Upper lobe of left lung (tissue), 6 donors: ENCODE results near the gene ALS2CL. TPM values are rescaled to one million over a fixed set of nuclear protein-coding genes. Genes with fewer than 3 reads are reported as not detected.

ENCODE experiments used
- ATAC-seq, 2 donors: fragments of 200-7000 bp; cut with Tn5 transposase; one replicate each; pipeline ENCODE4 v1.9.1; 2022; ENCODE audit warnings: mild to moderate bottlenecking in 2 of 2, moderate library complexity in 2 of 2; ENCODE audit not compliant: low FRiP score in 2 of 2
- DNase-seq, 2 donors: peaks; one replicate each; pipeline ENCODE4 v3.0.0-alpha.2; 2019 to 2020
- H3K27ac ChIP-seq, 4 donors: fragments of 200-600 bp; sonication (generic); one replicate each; pipeline ENCODE4 v1.5.1; 2016 to 2019
- H3K27me3 ChIP-seq, 4 donors: fragments of 200-600 bp; sonication (generic); one replicate each; pipeline ENCODE4 v1.5.1; 2017 to 2019
- H3K36me3 ChIP-seq, 4 donors: fragments of 200-600 bp; sonication (generic); one replicate each; pipeline ENCODE4 v1.5.1; 2016 to 2019
- H3K4me1 ChIP-seq, 4 donors: fragments of 200-600 bp; sonication (generic); one replicate each; pipeline ENCODE4 v1.5.1; 2018 to 2019
- H3K4me3 ChIP-seq, 4 donors: fragments of 200-600 bp; sonication (generic); one replicate each; pipeline ENCODE4 v1.5.1; 2017 to 2019; ENCODE audit warnings: mild to moderate bottlenecking in 2 of 4, moderate library complexity in 1 of 4
- H3K9me3 ChIP-seq, 4 donors: fragments of 200-600 bp; sonication (generic); one replicate each; pipeline ENCODE4 v1.5.1; 2018 to 2019
- CTCF ChIP-seq, 6 experiments: fragments of 450-650 bp in 4 of 6; fragments of 200-600 bp in 2 of 6; sonication (generic) in 2 of 6; IDR thresholded peaks; one replicate each; pipeline ENCODE4 v1.5.1; 2016 to 2019; ENCODE audit warnings: antibody characterized with exemption in 6 of 6
- EP300 ChIP-seq, 4 donors: sonication (generic); formaldehyde crosslinking; IDR thresholded peaks; one replicate each; pipeline ENCODE4 v1.5.1; 2017; ENCODE audit warnings: antibody characterized with exemption in 4 of 4, control low read depth in 2 of 4
- POLR2A ChIP-seq, 4 donors: fragments of 450-650 bp; IDR thresholded peaks; one replicate each; pipeline ENCODE4 v1.5.1; 2016 to 2017; ENCODE audit warnings: antibody characterized with exemption in 4 of 4, mild to moderate bottlenecking in 2 of 4
- POLR2AphosphoS5 ChIP-seq, 2 donors: sonication (generic); formaldehyde crosslinking; IDR thresholded peaks; one replicate each; pipeline ENCODE4 v1.5.1; 2017; ENCODE audit warnings: antibody characterized with exemption in 2 of 2
- WGBS, 2 donors: methylation state at CpG; one replicate each; pipeline ENCODE4 v1.1.5; 2017 to 2018; 5-methylcytosine and 5-hydroxymethylcytosine counted together
- total RNA-seq, 6 donors: library from RNA; depleted of rRNA in 4 of 6; stranded (reverse); fragments of >200 nt in 4 of 6; gene quantifications; one replicate each; pipeline versions ENCODE4 v1.1.0 to v1.2.1, GENCODE V29; 2016 to 2021
- donor health status: DM: no; HTN: no; CAD: no; lungs with moderate emphysema.
- donor health status: DM: no; HTN: yes; CAD: no; lungs with severe emphysema.

ALS2CL gene
- total RNA-seq, 6 donors from 2014 or later: 54.2 to 299 (median 66.9) TPM

- peaks cover 2 to 90% (median 45%) of the 10 kb centered on the region in 4 donors for H3K36me3 ChIP-seq
- no peaks in the 10 kb centered on the region for H3K27me3 ChIP-seq
- H3K9me3 ChIP-seq: no peaks in the 10 kb centered on the region
- no peaks in the 10 kb centered on the region for H3K4me1 ChIP-seq
- no peak for ATAC-seq
- no peak overlapping the region for H3K27ac ChIP-seq
- no peak for DNase-seq
- 86 to 100% methylated on average over 3 to 6 of the region's 6 CpGs for WGBS, 2 donors
- no peak overlapping the region for H3K4me3 ChIP-seq
- no peak for TF ChIP-seq POLR2A (IDR thresholded peaks at IDR 0.05)
- TF ChIP-seq EP300 (IDR thresholded peaks at IDR 0.05): no peak
- no peak for TF ChIP-seq CTCF (IDR thresholded peaks at IDR 0.05)
- TF ChIP-seq POLR2AphosphoS5 (IDR thresholded peaks at IDR 0.05): no peak
Observed at GRCh38 chr3:46678280-46678679, 15.2 kb downstream of the ALS2CL start.

- WGBS, 2 donors: 71 to 73% methylated on average over 5 to 6 of the region's 6 CpGs
- Histone ChIP-seq H3K9me3 (no peaks in the 10 kb centered on the region), H3K27ac (peak overlapping the region in 1 of 4 donors; percentile 4), H3K4me1 (no peaks in the 10 kb centered on the region), H3K36me3 (peaks cover 2 to 90% (median 40%) of the 10 kb centered on the region in 4 donors), H3K27me3 (no peaks in the 10 kb centered on the region), H3K4me3 (no peak overlapping the region)
- TF ChIP-seq POLR2AphosphoS5 (IDR thresholded peaks at IDR 0.05): peak in 1 of 2 donors; percentile 17
- TF ChIP-seq POLR2A (IDR thresholded peaks at IDR 0.05): no peak
- ATAC-seq (peak in 1 of 2 donors; percentile 41), DNase-seq (no peak)
Observed at GRCh38 chr3:46677411-46677726, 16.1 kb downstream of the ALS2CL start.

GRCh38 chr3:46676601-46677410 is 16.7 kb downstream of the ALS2CL start:
- WGBS, 2 donors: 86 to 89% methylated on average over 8 to 16 of the region's 16 CpGs
- Histone ChIP-seq H3K9me3 (no peaks in the 10 kb centered on the region), H3K27ac (peak overlapping the region in 1 of 4 donors; percentile 4), H3K4me1 (no peaks in the 10 kb centered on the region), H3K27me3 (no peaks in the 10 kb centered on the region), H3K4me3 (no peak overlapping the region), H3K36me3 (peaks cover 2 to 90% (median 40%) of the 10 kb centered on the region in 4 donors)
- DNase-seq: no peak
- TF ChIP-seq CTCF (IDR thresholded peaks at IDR 0.05) (no peak), POLR2AphosphoS5 (IDR thresholded peaks at IDR 0.05) (no peak), EP300 (IDR thresholded peaks at IDR 0.05) (no peak), POLR2A (IDR thresholded peaks at IDR 0.05) (no peak)
- no peak for ATAC-seq

- ATAC-seq: no peak
- Histone ChIP-seq H3K36me3 (peaks cover 2 to 90% (median 40%) of the 10 kb centered on the region in 4 donors), H3K4me3 (no peak overlapping the region)
Observed at GRCh38 chr3:46675843-46676567, 17.5 kb downstream of the ALS2CL start.

More at GRCh38 chr3:46675843-46676567, 17.5 kb downstream of the ALS2CL start:
- TF ChIP-seq EP300 (IDR thresholded peaks at IDR 0.05) (no peak), CTCF (IDR thresholded peaks at IDR 0.05) (no peak), POLR2AphosphoS5 (IDR thresholded peaks at IDR 0.05) (no peak)
- DNase-seq: no peak
- WGBS, 2 donors: 91 to 100% methylated on average over 5 to 8 of the region's 9 CpGs
- no peaks in the 10 kb centered on the region for H3K4me1 ChIP-seq
- no peaks in the 10 kb centered on the region for H3K27me3 ChIP-seq
- no peaks in the 10 kb centered on the region for H3K9me3 ChIP-seq
- no peak overlapping the region for H3K27ac ChIP-seq
